Stimulated activated CD8-positive, alpha-beta memory T cell treated with anti-CD3 and anti-CD28 coated beads, Interleukin-4, amount 100 ng/mL, for 24 hours (primary cell): ENCODE results near the gene TESMIN.

Experiments
- DNase-seq: peaks from one replicate; pipeline ENCODE4 v3.0.0-alpha.2; 2020; ENCODE audit warnings: low read depth

The TESMIN gene

GRCh38 chr11:68761801-68762200 lies 10.5 kb upstream of the TESMIN start:
- no peak for DNase-seq

- DNase-seq = no peak
These were observed 8.7 kb upstream of the TESMIN start for GRCh38 chr11:68759991-68760390.

- no peak for DNase-seq
These were observed 6.4 kb upstream of the TESMIN start for GRCh38 chr11:68757711-68758110.

- DNase-seq = no peak
These were observed 4.9 kb upstream of the TESMIN start for GRCh38 chr11:68756171-68756766.

- no peak for DNase-seq
These were observed 2.0 kb upstream of the TESMIN start for GRCh38 chr11:68753300-68753699.

- no peak for DNase-seq
These were observed 355 bp downstream of the TESMIN start for GRCh38 chr11:68751004-68751325.

GRCh38 chr11:68750195-68751003 lies 921 bp downstream of the TESMIN start:
- no peak for DNase-seq

- no peak for DNase-seq
These were observed 1.8 kb downstream of the TESMIN start for GRCh38 chr11:68749229-68750123.

GRCh38 chr11:68748061-68748460 lies 3.3 kb downstream of the TESMIN start:
- no peak for DNase-seq

GRCh38 chr11:68743539-68743938 lies 7.8 kb downstream of the TESMIN start:
- DNase-seq = no peak

- no peak for DNase-seq
These were observed 9.9 kb downstream of the TESMIN start for GRCh38 chr11:68741463-68741862.

GRCh38 chr11:68735646-68736045 lies 15.7 kb downstream of the TESMIN start:
- no peak for DNase-seq

- no peak for DNase-seq
These were observed 16.2 kb downstream of the TESMIN start for GRCh38 chr11:68735125-68735524.

- no peak for DNase-seq
These were observed 17.2 kb downstream of the TESMIN start for GRCh38 chr11:68734111-68734510.

GRCh38 chr11:68727783-68728182 lies 23.5 kb downstream of the TESMIN start:
- no peak for DNase-seq

- DNase-seq = no peak
These were observed 27.0 kb downstream of the TESMIN start for GRCh38 chr11:68724293-68724692.

- no peak for DNase-seq
These were observed 29.2 kb downstream of the TESMIN start for GRCh38 chr11:68722143-68722542.

- no peak for DNase-seq
These were observed 30.2 kb downstream of the TESMIN start for GRCh38 chr11:68721075-68721474.

GRCh38 chr11:68715456-68716122 lies 35.7 kb downstream of the TESMIN start:
- DNase-seq = no peak

GRCh38 chr11:68714060-68714856 lies 37.1 kb downstream of the TESMIN start:
- DNase-seq = no peak

GRCh38 chr11:68711114-68711513 lies 40.2 kb downstream of the TESMIN start:
- DNase-seq = no peak

GRCh38 chr11:68710409-68710808 lies 40.9 kb downstream of the TESMIN start:
- no peak for DNase-seq
